GM18498 (cell line): ENCODE data around the gene CPN1.
"Not testable (repeated sequence)": the region's sequence is repeated elsewhere in the genome, so short reads cannot be mapped to it uniquely, and the experiment has no call there.

Experiments used
- ATAC-seq: cut with Tn5 transposase; IDR thresholded peaks from one replicate; pipeline ENCODE4 v1.9.1; 2021; ENCODE audit warnings: mild to moderate bottlenecking, moderate library complexity; ENCODE audit not compliant: unreplicated experiment

Gene CPN1

DNA sequence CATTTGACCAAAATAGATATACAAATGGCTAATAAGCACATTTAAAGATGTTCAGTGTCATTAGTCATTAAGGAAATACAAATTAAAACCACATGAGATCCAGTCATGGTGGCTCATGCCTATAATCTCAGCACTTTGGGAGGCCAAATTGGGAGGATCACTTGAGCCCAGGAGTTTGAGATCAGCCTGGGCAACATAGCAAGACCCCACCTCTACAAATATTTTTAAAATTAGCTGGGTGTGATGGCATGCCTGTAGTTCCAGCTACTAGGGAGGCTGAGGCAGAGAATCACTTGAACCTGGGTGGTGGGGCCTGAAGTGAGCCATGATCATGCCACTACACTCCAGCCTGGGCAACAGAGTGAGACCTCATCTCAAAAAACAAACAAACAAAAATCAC is 607 bp upstream of the CPN1 start:
- ATAC-seq = not testable (repeated sequence)

DNA sequence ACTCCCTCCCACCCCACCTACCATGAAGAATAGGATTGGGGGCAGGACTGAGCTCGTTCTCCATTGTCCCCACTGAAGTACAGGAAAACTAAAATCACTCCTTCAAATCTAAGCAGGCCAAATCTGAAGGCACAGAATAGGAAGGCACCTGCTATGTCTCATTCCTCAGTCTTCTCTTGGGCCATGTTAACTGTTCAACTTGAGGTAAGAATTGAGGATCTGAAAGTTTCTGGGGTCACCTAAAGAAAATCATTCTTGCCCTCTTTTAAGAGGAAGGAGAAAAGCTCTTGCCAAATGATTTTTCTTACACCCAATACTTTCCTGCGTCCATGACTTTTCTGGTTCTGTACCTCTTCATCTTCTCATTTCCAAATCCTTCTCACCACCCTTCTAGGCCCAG is 4.9 kb downstream of the CPN1 start:
- no peak for ATAC-seq

GRCh38 chr10:100075426-100076220 is 6.0 kb downstream of the CPN1 start:
- ATAC-seq = no peak

GRCh38 chr10:100072514-100072913 is 9.2 kb downstream of the CPN1 start:
- ATAC-seq = no peak

- no peak for ATAC-seq
Measured at GRCh38 chr10:100071529-100071928, 10.1 kb downstream of the CPN1 start.

GRCh38 chr10:100067466-100067865 is 14.2 kb downstream of the CPN1 start:
- no peak for ATAC-seq

GRCh38 chr10:100065084-100065660 is 16.5 kb downstream of the CPN1 start:
- ATAC-seq = no peak

DNA sequence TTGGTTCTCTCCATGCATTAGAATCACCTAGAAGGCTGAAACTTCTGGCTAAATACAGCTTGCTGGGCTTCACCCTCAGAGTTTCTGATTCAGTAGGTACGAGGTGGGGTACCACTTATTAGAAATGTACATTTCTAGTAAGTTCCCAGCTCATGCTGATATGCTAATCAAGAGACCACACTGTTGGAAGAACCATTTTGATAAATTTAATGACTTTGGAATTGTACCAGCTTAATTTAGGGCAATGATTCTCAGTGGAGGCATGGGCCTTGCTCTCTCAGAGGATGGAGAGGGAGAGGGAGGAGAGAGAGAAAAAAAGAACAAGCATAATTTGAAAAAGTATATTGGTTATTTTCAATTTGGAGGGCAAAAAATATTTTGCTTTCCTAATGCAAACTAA is 20.3 kb downstream of the CPN1 start:
- ATAC-seq = no peak

- no peak for ATAC-seq
Measured at GRCh38 chr10:100057948-100058347, 23.7 kb downstream of the CPN1 start.

DNA sequence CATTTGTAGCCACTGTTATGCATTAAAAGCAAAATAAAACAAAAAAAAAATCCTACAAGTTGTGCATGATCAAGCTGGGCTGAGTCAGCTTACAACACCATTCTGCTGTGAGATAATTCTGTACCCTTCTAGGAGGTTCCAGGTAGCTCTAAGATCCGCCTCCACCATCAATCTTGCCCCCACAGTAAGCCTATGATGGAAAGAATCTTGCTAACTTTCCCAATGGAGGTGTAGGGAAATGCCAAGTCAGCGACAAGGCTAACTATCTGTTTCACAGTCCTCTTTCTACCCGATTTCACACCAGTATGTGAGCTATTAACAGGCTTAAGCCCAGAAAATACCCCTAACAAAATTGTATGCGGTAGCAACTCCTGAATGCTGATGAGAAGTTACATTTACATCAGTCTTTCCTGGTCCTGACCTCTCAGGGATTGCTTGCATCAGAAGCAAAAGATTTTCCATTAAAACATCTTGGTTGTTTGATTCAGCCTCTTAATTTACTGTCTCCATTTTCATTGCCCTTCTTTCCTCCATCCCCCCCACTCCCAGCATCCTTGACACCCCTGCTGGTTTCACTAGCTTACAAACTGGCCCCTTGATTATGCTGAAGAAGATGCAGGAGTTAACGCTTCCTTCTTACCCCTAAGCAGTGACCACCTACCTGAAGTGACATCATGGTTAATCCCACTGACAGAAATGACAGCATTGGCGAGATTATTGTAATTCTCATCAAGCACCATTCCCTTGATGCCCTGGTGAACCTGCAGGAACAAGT is 27.8 kb downstream of the CPN1 start:
- ATAC-seq = no peak

- no peak for ATAC-seq
Measured at GRCh38 chr10:100046021-100046486, 35.6 kb downstream of the CPN1 start.

DNA sequence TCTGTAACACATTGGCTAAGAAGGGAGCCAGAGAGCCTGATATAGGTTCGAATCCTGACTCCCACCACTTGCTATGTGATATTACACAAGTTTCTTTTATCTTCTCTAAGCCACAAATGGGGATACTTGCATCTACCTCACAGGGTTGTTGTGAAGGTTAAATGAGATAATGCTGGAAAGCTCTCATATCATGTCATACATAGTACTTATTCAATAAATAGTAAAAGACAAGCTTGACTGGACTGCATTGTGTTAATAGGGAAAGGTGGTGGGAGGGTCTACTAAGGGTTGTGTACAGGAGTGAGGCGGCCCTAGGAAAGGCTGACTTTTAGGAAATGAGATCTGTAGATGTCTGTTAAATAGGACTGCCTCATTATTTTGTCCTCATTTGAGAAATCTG is 36.1 kb downstream of the CPN1 start:
- no peak for ATAC-seq

DNA sequence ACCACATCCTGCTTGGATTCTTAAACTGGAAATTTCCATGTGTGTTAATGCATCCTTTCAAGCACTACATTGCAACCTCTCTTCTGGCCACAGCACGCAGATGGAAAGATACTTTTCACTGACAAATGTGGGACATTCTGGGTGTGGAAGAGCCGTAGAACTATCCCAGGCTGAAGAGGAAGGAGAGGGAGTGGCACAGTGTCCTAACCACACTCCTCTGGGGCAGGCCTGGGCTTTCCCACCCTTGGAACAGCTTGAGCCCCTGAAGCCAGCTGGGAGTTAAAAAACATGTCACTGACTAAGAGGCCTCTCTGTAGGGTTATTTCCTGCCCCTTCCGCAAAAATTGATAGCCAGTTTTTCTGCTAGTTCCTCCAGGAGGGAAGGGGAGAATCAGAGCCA is 37.9 kb downstream of the CPN1 start:
- no peak for ATAC-seq

DNA sequence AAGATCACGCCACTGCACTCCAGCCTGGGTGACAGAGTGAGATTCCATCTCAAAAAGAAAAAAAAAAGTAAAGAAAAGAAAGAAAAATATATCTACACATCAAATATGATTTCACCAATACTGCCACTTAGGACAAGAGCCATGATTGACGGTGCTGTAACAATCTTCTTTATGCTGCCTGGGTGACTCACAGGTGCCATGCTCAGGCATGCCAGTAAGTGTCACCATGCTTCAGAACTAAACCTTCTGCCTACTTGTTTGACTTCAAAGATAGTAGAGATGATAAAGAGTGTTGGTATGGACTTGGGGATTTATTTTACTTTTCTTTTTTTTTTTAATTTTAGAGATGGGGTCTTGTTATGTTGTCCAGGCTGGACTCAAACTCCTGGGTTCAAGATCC is 38.3 kb downstream of the CPN1 start:
- no peak for ATAC-seq

GRCh38 chr10:100041306-100042002 is 40.2 kb downstream of the CPN1 start:
- no peak for ATAC-seq

GRCh38 chr10:100038561-100039071 is 43.1 kb downstream of the CPN1 start:
- ATAC-seq = no peak

DNA sequence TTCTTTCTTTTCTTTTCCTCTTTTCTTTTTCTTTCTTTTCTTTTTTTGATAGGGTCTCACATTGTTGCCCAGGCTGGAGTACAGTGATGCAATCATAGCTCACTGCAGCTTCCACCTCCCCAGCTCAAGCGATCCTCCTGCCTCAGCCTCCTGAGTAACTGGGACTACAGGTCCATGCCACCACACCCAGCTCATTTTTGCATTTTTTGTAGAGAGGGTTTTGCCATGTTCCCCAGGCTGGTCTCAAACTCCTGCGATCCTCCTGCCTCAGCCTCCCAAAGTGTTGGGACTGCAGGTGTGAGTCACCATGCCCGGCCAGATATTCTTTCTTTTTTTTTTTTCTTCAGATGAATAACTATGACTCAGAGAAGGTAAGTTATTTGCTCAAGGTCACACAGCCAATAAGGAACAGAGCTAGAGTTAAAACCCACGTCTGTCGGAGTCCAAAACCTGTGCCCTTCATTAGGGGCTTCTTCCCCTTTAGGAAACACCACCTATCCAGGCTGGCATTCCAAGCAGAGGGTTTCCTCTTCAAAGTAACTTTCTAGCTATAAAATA is 43.8 kb downstream of the CPN1 start:
- no peak for ATAC-seq

DNA sequence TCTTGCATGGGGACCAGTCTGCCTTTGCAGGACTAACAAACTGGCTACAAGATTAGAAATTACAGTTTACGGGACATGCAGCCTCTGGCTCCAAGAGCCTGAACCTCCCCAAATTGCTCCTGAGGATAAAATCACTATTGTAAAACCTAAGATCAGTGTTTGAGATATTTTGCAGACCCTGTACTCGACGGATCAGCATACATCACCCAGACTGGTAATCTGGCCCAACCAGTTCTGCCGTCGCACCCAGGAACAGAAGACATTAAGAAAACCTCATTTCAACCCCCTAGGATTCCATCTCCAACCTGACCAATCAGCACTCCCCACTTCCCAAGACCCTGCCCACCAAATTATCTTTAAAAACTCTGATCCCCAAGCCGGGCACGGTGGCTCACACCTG is 44.8 kb downstream of the CPN1 start:
- ATAC-seq = no peak

DNA sequence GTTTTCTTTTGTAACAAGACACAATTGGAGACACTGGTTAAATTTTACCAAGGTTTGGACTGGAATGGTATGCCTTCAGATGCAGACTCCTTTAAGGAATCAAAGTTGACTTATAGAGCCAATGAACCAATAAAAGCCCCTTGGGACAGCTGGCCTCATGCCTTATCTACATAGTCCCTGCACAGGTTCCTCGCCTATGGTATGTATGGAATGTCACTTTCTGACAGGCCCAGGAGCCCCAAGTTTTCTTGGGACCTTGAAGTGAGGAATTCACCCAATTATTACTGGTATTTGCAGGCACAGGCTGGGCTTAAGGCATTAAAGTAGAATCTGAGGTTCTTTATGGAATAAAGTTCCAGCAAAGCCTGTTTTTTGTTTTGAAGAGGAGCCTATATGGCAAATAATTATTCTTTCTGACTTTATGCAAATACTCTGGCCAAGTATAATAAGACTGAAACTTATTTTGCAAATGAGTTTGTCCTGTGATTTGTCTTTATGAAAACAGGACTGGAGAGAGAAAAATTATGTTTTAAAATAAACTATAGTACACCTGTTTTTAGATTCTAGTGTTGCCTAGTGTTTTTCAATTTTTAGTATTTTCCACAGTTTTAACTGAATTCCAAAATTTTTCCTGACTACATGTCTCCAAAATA is 47.8 kb downstream of the CPN1 start:
- ATAC-seq = no peak

- no peak for ATAC-seq
Measured at GRCh38 chr10:100027416-100027815, 54.3 kb downstream of the CPN1 start.
